Stomach (tissue), 9 donors: ENCODE data around the gene PLIN1. TPM values are rescaled to one million over a fixed set of nuclear protein-coding genes. Genes with fewer than 3 reads are reported as not detected.

Experiments
- DNase-seq, 2 donors: peaks; one replicate each; pipeline versions ENCODE4 v3.0.0 to v3.0.0-alpha.2; 2013 to 2019
- H3K27ac ChIP-seq, 5 donors: fragments of 200-600 bp in 4 of 5; sonication (generic) in 4 of 5; one replicate each; pipeline ENCODE4 v1.5.1; 2013 to 2019; ENCODE audit warnings: mild to moderate bottlenecking in 1 of 5, moderate library complexity in 1 of 5
- H3K27me3 ChIP-seq, 3 donors: fragments of 200-600 bp; sonication (generic); one replicate each; pipeline ENCODE4 v1.5.1; 2017 to 2019; ENCODE audit warnings: mixed run types in 1 of 3
- H3K36me3 ChIP-seq, 4 donors: fragments of 200-600 bp; sonication (generic); 1 replicate in 3 of 4; 2 replicates in 1 of 4; pipeline ENCODE4 v1.5.1; 2016 to 2019
- H3K4me1 ChIP-seq, 4 donors: fragments of 200-600 bp; sonication (generic); one replicate each; pipeline ENCODE4 v1.5.1; 2016 to 2019
- H3K4me3 ChIP-seq, 4 donors: fragments of 200-600 bp; sonication (generic) in 3 of 4; one replicate each; pipeline ENCODE4 v1.5.1; 2016 to 2019; ENCODE audit warnings: mild to moderate bottlenecking in 1 of 4
- H3K9me3 ChIP-seq, 4 donors: fragments of 200-600 bp; sonication (generic); one replicate each; pipeline ENCODE4 v1.5.1; 2016 to 2019
- EP300 ChIP-seq: sonication (generic); formaldehyde crosslinking; IDR thresholded peaks from one replicate; pipeline ENCODE4 v1.6.1; 2017; ENCODE audit warnings: antibody characterized with exemption
- POLR2A ChIP-seq, 4 donors: fragments of 450-650 bp; IDR thresholded peaks; one replicate each; pipeline ENCODE4 v1.6.1; 2016; ENCODE audit warnings: antibody characterized with exemption in 4 of 4, control low read depth in 2 of 4, mild to moderate bottlenecking in 1 of 4, moderate library complexity in 1 of 4
- POLR2AphosphoS5 ChIP-seq, 3 donors: sonication (generic); formaldehyde crosslinking; IDR thresholded peaks; one replicate each; pipeline ENCODE4 v1.6.1; 2016; ENCODE audit warnings: antibody characterized with exemption in 3 of 3
- WGBS, 5 donors: extraction: QIAGEN DNeasy Blood & Tissue Kit in 3 of 5; methylation state at CpG; one replicate each; pipeline versions ENCODE4 v1.1.5 to v1.1.7; 2013 to 2018; 5-methylcytosine and 5-hydroxymethylcytosine counted together
- intact Hi-C: fragments of 100-400 bp; cut with DNase I; formaldehyde crosslinking; loops from one replicate; pipeline ENCODE4 v1.15.1; 2023; ENCODE audit warnings: low total_unique reads
- polyA plus RNA-seq, 3 donors: library from polyadenylated mRNA; stranded (reverse); fragments of 200-250 nt; gene quantifications; one replicate each; pipeline ENCODE4 v1.2.3, GENCODE V29; 2013
- total RNA-seq, 5 donors: library from RNA; depleted of rRNA; stranded (reverse); fragments of >200 nt; gene quantifications; one replicate each; pipeline versions ENCODE4 v1.1.0 to v1.2.3, GENCODE V29; 2014 to 2016
- TF ChIP-seq, protein P1 (sequence below), 7 experiments: fragments of 450-650 bp in 4 of 7; fragments of 200-600 bp in 3 of 7; sonication (generic) in 3 of 7; IDR thresholded peaks; one replicate each; pipeline ENCODE4 v1.5.1; 2016 to 2019; ENCODE audit warnings: antibody characterized with exemption in 7 of 7, control low read depth in 2 of 7, mild to moderate bottlenecking in 1 of 7
- donor health status: healthy with polysubstance abuse.
- donor health status: Bipolar disorder and iron deficiency.
- donor health status: healthy.

PLIN1 gene
- total and polyA plus RNA-seq, 8 donors = 0.12 to 7.6 (median 3.4) TPM

DNA sequence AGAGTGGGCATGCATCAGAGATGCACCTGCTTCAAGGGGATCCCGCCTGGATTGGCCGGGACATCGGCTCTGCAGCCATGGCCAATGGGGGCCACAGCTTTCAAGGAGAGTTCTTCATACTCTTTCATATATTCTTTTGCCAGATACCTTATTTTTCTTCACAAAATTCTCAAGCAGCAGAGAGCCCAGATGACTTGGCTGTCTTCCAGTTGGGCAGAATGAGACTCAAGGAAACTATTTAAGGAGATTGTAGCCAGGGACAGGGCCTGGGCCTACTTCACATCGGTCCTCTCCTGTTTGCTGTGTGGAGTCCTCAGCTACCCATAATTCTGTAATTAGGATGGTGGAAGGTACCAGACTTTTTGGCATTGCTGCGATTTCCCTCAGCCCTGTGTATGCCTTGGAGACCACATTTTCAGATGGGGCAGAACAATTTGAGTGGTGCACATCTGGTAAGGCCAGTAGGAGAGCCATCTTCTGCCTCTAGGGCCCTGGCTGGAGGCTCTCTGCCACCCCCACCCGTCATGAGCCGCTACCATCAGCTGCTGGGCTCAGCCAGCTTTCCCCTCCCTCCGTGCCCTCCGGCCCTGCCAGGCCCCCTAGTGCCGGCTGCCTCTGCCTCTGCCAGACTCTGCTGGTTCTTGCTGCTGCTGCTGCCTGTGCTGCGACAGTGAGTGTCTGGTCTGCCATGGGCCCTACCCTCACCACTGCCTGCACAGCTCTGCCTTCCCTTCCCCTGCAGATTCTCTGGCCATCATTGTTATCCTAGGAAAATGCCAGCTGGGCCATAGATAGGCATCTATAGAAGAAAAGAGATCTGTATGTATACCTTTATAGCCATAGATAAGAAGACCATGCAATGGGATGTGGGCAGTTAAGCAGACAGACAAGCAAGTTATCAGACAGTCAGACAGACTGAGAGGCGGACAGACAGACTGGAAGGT, 6.7 kb downstream of the PLIN1 start:
- Histone ChIP-seq H3K27me3 (no peaks in the 10 kb centered on the region), H3K27ac (no peak overlapping the region), H3K4me1 (peaks cover 0 to 9% (median 0%) of the 10 kb centered on the region in 4 donors), H3K9me3 (no peaks in the 10 kb centered on the region), H3K4me3 (no peak overlapping the region), H3K36me3 (no peaks in the 10 kb centered on the region)
- 83 to 94% (median 91%) methylated on average over 11 to 12 of the region's 12 CpGs for WGBS, 5 donors
- TF ChIP-seq, protein P1, sequence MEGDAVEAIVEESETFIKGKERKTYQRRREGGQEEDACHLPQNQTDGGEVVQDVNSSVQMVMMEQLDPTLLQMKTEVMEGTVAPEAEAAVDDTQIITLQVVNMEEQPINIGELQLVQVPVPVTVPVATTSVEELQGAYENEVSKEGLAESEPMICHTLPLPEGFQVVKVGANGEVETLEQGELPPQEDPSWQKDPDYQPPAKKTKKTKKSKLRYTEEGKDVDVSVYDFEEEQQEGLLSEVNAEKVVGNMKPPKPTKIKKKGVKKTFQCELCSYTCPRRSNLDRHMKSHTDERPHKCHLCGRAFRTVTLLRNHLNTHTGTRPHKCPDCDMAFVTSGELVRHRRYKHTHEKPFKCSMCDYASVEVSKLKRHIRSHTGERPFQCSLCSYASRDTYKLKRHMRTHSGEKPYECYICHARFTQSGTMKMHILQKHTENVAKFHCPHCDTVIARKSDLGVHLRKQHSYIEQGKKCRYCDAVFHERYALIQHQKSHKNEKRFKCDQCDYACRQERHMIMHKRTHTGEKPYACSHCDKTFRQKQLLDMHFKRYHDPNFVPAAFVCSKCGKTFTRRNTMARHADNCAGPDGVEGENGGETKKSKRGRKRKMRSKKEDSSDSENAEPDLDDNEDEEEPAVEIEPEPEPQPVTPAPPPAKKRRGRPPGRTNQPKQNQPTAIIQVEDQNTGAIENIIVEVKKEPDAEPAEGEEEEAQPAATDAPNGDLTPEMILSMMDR (IDR thresholded peaks at IDR 0.05) = no peak
- TF ChIP-seq POLR2AphosphoS5 (IDR thresholded peaks at IDR 0.05) = no peak
- no peak for TF ChIP-seq EP300
- no peak for TF ChIP-seq POLR2A (IDR thresholded peaks at IDR 0.05)
- no peak for DNase-seq
- intact Hi-C loops = no loop called here

GRCh38 chr15:89671687-89672086, 7.5 kb downstream of the PLIN1 start:
- 55 to 87% (median 62%) methylated on average over 3 to 4 of the region's 4 CpGs for WGBS, 5 donors
- intact Hi-C loops = no loop called here
- Histone ChIP-seq H3K4me1 (peaks cover 0 to 9% (median 0%) of the 10 kb centered on the region in 4 donors), H3K9me3 (no peaks in the 10 kb centered on the region), H3K36me3 (no peaks in the 10 kb centered on the region), H3K27me3 (no peaks in the 10 kb centered on the region), H3K27ac (no peak overlapping the region), H3K4me3 (no peak overlapping the region)
- TF ChIP-seq POLR2AphosphoS5 (IDR thresholded peaks at IDR 0.05) (no peak), EP300 (no peak), POLR2A (IDR thresholded peaks at IDR 0.05) (no peak)
- TF ChIP-seq, protein P1 (IDR thresholded peaks at IDR 0.05) = no peak
- no peak for DNase-seq

DNA sequence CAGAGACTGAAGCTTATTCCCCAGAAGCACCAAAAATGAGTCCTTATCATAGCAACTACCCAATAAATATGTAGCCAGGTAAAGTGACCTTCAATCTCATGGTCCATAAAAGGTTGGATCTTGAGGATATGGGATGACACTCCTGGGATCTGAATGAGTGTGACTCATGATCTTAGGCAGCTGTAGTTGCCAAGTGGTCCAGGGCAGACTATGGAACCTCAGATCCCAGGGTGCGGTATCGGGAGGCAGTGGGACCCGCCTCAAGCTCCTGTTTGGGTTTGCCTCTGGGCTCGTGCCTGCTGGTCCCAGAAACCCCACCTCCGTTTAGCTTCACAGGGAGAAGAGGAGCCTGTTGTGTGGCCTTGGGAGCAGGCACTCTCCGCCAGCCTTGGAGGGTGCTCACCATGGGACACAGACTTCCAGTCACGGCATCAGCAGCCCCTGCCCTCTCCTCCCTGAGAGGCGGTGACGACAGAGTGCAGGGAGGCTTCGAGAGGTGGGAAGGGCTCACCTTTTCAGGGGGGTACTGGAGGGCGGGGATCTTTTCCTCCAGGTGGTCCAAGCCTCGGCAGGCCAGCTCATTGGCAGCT, 8.1 kb downstream of the PLIN1 start:
- intact Hi-C loops = no loop called here
- no peak overlapping the region for H3K27ac ChIP-seq
- peaks cover 0 to 9% (median 3%) of the 10 kb centered on the region in 4 donors for H3K4me1 ChIP-seq
- WGBS, 5 donors = 81 to 91% (median 87%) methylated on average over 6 to 12 of the region's 12 CpGs
- DNase-seq = no peak
- no peaks in the 10 kb centered on the region for H3K36me3 ChIP-seq
- no peaks in the 10 kb centered on the region for H3K9me3 ChIP-seq
- H3K27me3 ChIP-seq = peaks cover 0 to 4% (median 0%) of the 10 kb centered on the region in 3 donors
- TF ChIP-seq, protein P1 (IDR thresholded peaks at IDR 0.05) = no peak
- TF ChIP-seq EP300 (no peak), POLR2A (IDR thresholded peaks at IDR 0.05) (no peak), POLR2AphosphoS5 (IDR thresholded peaks at IDR 0.05) (no peak)
- H3K4me3 ChIP-seq = no peak overlapping the region

DNA sequence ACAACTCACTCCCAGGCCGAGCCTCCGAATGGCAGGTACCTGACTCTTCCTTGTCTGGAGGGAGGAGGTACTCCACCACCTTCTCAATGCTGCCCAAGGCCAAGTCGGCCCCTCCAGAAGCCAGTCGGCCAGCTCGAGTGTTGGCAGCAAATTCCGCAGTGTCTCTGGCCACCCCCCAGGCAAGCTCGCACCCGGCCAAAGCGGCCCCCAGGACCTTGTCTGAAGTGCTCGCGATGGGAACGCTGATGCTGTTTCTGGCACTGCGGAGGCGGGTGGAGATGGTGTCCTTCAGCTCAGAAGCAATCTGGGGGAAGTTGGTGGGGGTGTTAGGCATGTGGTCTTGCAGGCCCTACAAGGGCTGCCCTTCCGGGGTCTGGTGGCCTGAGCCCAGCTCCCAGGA, 9.2 kb downstream of the PLIN1 start:
- H3K9me3 ChIP-seq = no peaks in the 10 kb centered on the region
- intact Hi-C loops = no loop called here
- no peak for DNase-seq
- no peaks in the 10 kb centered on the region for H3K36me3 ChIP-seq
- H3K27ac ChIP-seq = no peak overlapping the region
- peaks cover 0 to 9% (median 0%) of the 10 kb centered on the region in 3 donors for H3K27me3 ChIP-seq
- WGBS, 5 donors = 92 to 95% (median 94%) methylated on average over 12 to 15 of the region's 15 CpGs
- H3K4me3 ChIP-seq = no peak overlapping the region
- TF ChIP-seq POLR2A (IDR thresholded peaks at IDR 0.05) (no peak), EP300 (no peak), POLR2AphosphoS5 (IDR thresholded peaks at IDR 0.05) (no peak)
- TF ChIP-seq, protein P1 (IDR thresholded peaks at IDR 0.05) = no peak
- H3K4me1 ChIP-seq = peaks cover 6 to 18% (median 11%) of the 10 kb centered on the region in 4 donors
